ENCODE measurements around the gene GPC6.

DNA sequence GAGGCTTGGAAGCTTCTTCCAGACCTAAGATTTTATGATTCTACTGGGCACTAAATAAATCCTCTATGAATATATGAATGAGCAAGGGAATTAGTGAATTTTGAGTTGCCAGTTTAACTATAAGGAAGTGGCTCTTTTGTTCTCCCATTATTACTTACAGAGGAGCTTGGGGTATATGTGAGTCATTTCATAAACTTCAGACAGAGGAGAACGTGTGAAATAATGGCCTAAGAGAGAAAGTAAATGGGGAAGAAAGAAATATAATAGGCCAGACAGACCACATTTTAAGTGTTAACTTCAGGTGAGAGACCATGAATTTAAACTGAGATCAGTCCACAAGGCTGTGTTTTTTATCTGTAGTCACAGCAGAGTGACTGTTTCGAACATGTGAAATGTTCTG lies 570.9 kb downstream of the GPC6 start:
- TF ChIP-seq GATA2 (IDR thresholded peaks at IDR 0.05; ENCODE audit: low read depth, low read length), result no peak
- no peak for TF ChIP-seq GATA3 (IDR thresholded peaks at IDR 0.05; ENCODE audit: low read depth, low read length)

Data from SH-SY5Y (cell line).